Rectal smooth muscle tissue (tissue), 1 donor: ENCODE results near the gene CNTNAP5.

Source experiments
- H3K27ac ChIP-seq: one replicate; pipeline ENCODE4 v1.7.0; 2013; ENCODE audit warnings: low read depth, low read length, inconsistent platforms
- H3K27me3 ChIP-seq: one replicate; pipeline ENCODE4 v1.7.0; 2013; ENCODE audit warnings: low read length; ENCODE audit not compliant: control insufficient read depth, insufficient read depth
- H3K36me3 ChIP-seq: one replicate; pipeline ENCODE4 v1.7.0; 2013; ENCODE audit warnings: low read length; ENCODE audit not compliant: control insufficient read depth, insufficient read depth
- H3K4me1 ChIP-seq: one replicate; pipeline ENCODE4 v1.7.0; 2013; ENCODE audit warnings: low read length; ENCODE audit not compliant: control insufficient read depth, insufficient read depth
- H3K4me3 ChIP-seq: one replicate; pipeline ENCODE4 v1.7.0; 2013; ENCODE audit warnings: low read length
- H3K9ac ChIP-seq: one replicate; pipeline ENCODE4 v1.7.0; 2013; ENCODE audit warnings: low read length

The CNTNAP5 gene

GRCh38 chr2:124035001-124035400 is 9.9 kb downstream of the CNTNAP5 start:
- Histone ChIP-seq H3K4me1 (no peaks in the 10 kb centered on the region), H3K4me3 (no peak overlapping the region), H3K36me3 (no peaks in the 10 kb centered on the region), H3K9ac (no peak overlapping the region), H3K27me3 (no peaks in the 10 kb centered on the region), H3K27ac (no peak overlapping the region)

- Histone ChIP-seq H3K4me1 (no peaks in the 10 kb centered on the region), H3K36me3 (no peaks in the 10 kb centered on the region), H3K9ac (no peak overlapping the region), H3K27me3 (no peaks in the 10 kb centered on the region), H3K4me3 (no peak overlapping the region), H3K27ac (no peak overlapping the region)
These were observed 13.9 kb downstream of the CNTNAP5 start for GRCh38 chr2:124039032-124039431.

GRCh38 chr2:124039762-124040291 is 14.7 kb downstream of the CNTNAP5 start:
- H3K9ac ChIP-seq, result no peak overlapping the region
- H3K27me3 ChIP-seq, result no peaks in the 10 kb centered on the region
- H3K27ac ChIP-seq, result no peak overlapping the region
- H3K4me1 ChIP-seq, result no peaks in the 10 kb centered on the region
- H3K36me3 ChIP-seq, result no peaks in the 10 kb centered on the region
- H3K4me3 ChIP-seq, result no peak overlapping the region

GRCh38 chr2:124045894-124046293 is 20.8 kb downstream of the CNTNAP5 start:
- H3K4me3 ChIP-seq, result no peak overlapping the region
- no peak overlapping the region for H3K9ac ChIP-seq
- no peaks in the 10 kb centered on the region for H3K4me1 ChIP-seq
- H3K36me3 ChIP-seq, result no peaks in the 10 kb centered on the region
- H3K27ac ChIP-seq, result no peak overlapping the region
- no peaks in the 10 kb centered on the region for H3K27me3 ChIP-seq

- Histone ChIP-seq H3K4me1 (no peaks in the 10 kb centered on the region), H3K4me3 (no peak overlapping the region), H3K27me3 (no peaks in the 10 kb centered on the region), H3K27ac (no peak overlapping the region), H3K9ac (no peak overlapping the region), H3K36me3 (no peaks in the 10 kb centered on the region)
These were observed 21.2 kb downstream of the CNTNAP5 start for GRCh38 chr2:124046332-124046731.

- Histone ChIP-seq H3K4me3 (no peak overlapping the region), H3K36me3 (no peaks in the 10 kb centered on the region), H3K4me1 (no peaks in the 10 kb centered on the region), H3K27ac (no peak overlapping the region), H3K9ac (no peak overlapping the region), H3K27me3 (no peaks in the 10 kb centered on the region)
These were observed 23.0 kb downstream of the CNTNAP5 start for GRCh38 chr2:124048102-124048501.

GRCh38 chr2:124048664-124049063 is 23.6 kb downstream of the CNTNAP5 start:
- H3K4me3 ChIP-seq, result no peak overlapping the region
- H3K27me3 ChIP-seq, result no peaks in the 10 kb centered on the region
- H3K27ac ChIP-seq, result no peak overlapping the region
- no peak overlapping the region for H3K9ac ChIP-seq
- H3K4me1 ChIP-seq, result no peaks in the 10 kb centered on the region
- H3K36me3 ChIP-seq, result no peaks in the 10 kb centered on the region

- Histone ChIP-seq H3K36me3 (no peaks in the 10 kb centered on the region), H3K9ac (no peak overlapping the region), H3K27ac (no peak overlapping the region), H3K4me1 (no peaks in the 10 kb centered on the region), H3K4me3 (no peak overlapping the region), H3K27me3 (no peaks in the 10 kb centered on the region)
These were observed 24.0 kb downstream of the CNTNAP5 start for GRCh38 chr2:124049136-124049535.

GRCh38 chr2:124050833-124051497 is 25.9 kb downstream of the CNTNAP5 start:
- H3K4me1 ChIP-seq, result no peaks in the 10 kb centered on the region
- no peaks in the 10 kb centered on the region for H3K36me3 ChIP-seq
- H3K27ac ChIP-seq, result no peak overlapping the region

GRCh38 chr2:124053796-124054195 is 28.7 kb downstream of the CNTNAP5 start:
- Histone ChIP-seq H3K27ac (no peak overlapping the region), H3K36me3 (no peaks in the 10 kb centered on the region), H3K27me3 (no peaks in the 10 kb centered on the region), H3K4me1 (no peaks in the 10 kb centered on the region), H3K4me3 (no peak overlapping the region), H3K9ac (no peak overlapping the region)

More at GRCh38 chr2:124050833-124051497, 25.9 kb downstream of the CNTNAP5 start:
- H3K9ac ChIP-seq, result no peak overlapping the region
- H3K4me3 ChIP-seq, result no peak overlapping the region
- H3K27me3 ChIP-seq, result no peaks in the 10 kb centered on the region

GRCh38 chr2:124063596-124063995 is 38.5 kb downstream of the CNTNAP5 start:
- Histone ChIP-seq H3K27ac (no peak overlapping the region), H3K4me1 (no peaks in the 10 kb centered on the region), H3K9ac (no peak overlapping the region), H3K4me3 (no peak overlapping the region), H3K36me3 (no peaks in the 10 kb centered on the region), H3K27me3 (no peaks in the 10 kb centered on the region)

- no peaks in the 10 kb centered on the region for H3K36me3 ChIP-seq
These were observed 40.5 kb downstream of the CNTNAP5 start for GRCh38 chr2:124065636-124066035.

GRCh38 chr2:124066776-124067175 is 41.7 kb downstream of the CNTNAP5 start:
- H3K4me3 ChIP-seq, result no peak overlapping the region
- no peaks in the 10 kb centered on the region for H3K36me3 ChIP-seq
- H3K27me3 ChIP-seq, result no peaks in the 10 kb centered on the region
- H3K4me1 ChIP-seq, result no peaks in the 10 kb centered on the region
- no peak overlapping the region for H3K27ac ChIP-seq
- H3K9ac ChIP-seq, result no peak overlapping the region

More at GRCh38 chr2:124065636-124066035, 40.5 kb downstream of the CNTNAP5 start:
- Histone ChIP-seq H3K4me3 (no peak overlapping the region), H3K27me3 (no peaks in the 10 kb centered on the region), H3K4me1 (no peaks in the 10 kb centered on the region), H3K9ac (no peak overlapping the region), H3K27ac (no peak overlapping the region)
